Measurements from ENCODE around the gene CDSN. TPM values are rescaled to one million over a fixed set of nuclear protein-coding genes. Genes with fewer than 3 reads are reported as not detected.

The CDSN gene
- total and polyA plus RNA-seq, 2 of the 8 experiments (the other 6 are each of a cell fraction or from before 2014, with no cell fraction given): not detected

GRCh38 chr6:31114970-31115849, 5.0 kb downstream of the CDSN start:
- Histone ChIP-seq H3K79me2 (ENCODE audit: control insufficient read depth in 1 of 2, insufficient read depth in 2 of 2, low read length in 2 of 2) (no peaks in the 10 kb centered on the region), H3K9ac (replicated peaks in 1 of 4; ENCODE audit: extremely low read depth in 1 of 4, low read depth in 3 of 4, low read length in 3 of 4) (no peak overlapping the region), H4K91ac (replicated peaks; ENCODE audit: insufficient read length, low read length) (no peak overlapping the region), H3K27ac (ENCODE audit: low read depth, low read length) (no peak overlapping the region), H3K9me3 (ENCODE audit: insufficient read depth in 2 of 2, low read depth in 1 of 2, low read length in 1 of 2) (no peaks in the 10 kb centered on the region), H2BK15ac (ENCODE audit: low read length) (0 out of 2 replicates have a peak overlapping the region, but pooled peaks have one; percentile 61), H2BK5ac (ENCODE audit: low read depth, low read length) (no peak overlapping the region), H3K4ac (replicated peaks; ENCODE audit: insufficient read length, low read depth, low read length) (no peak overlapping the region), H3K79me1 (ENCODE audit: low read depth, low read length) (no peaks in the 10 kb centered on the region), H3K56ac (replicated peaks; ENCODE audit: insufficient read length, low read depth, low read length) (no peak overlapping the region), H4K5ac (ENCODE audit: insufficient read length, low read depth, low read length) (no peak overlapping the region), H3K4me2 (ENCODE audit: insufficient read depth in 1 of 2, low read depth in 2 of 2, low read length in 2 of 2) (no peak overlapping the region), H2AK5ac (ENCODE audit: low read depth, low read length) (no peak overlapping the region), H3K18ac (ENCODE audit: extremely low read depth, low read length) (peak overlapping the region; percentile 60), H3K27me3 (replicated peaks in 1 of 4; ENCODE audit: control insufficient read depth in 3 of 4, extremely low read depth in 1 of 4, insufficient read depth in 3 of 4, low read length in 3 of 4) (peaks cover 0 to 9% (median under 1%) of the 10 kb centered on the region in 4 experiments; a peak in 2 of 7 replicates), H3K36me3 (ENCODE audit: control insufficient read depth in 2 of 4, insufficient read depth in 4 of 4, low read length in 3 of 4) (no peaks in the 10 kb centered on the region), H4K20me1 (replicated peaks in 1 of 2; ENCODE audit: control insufficient read depth in 1 of 2, insufficient read depth in 2 of 2, low read length in 2 of 2) (no peaks in the 10 kb centered on the region), H2BK20ac (ENCODE audit: low read length) (peak overlapping the region; percentile 7; the same call in 1 of the 2 replicates), H4K8ac (ENCODE audit: extremely low read depth, insufficient read depth, low read length) (no peak overlapping the region), H2BK120ac (replicated peaks; ENCODE audit: low read depth, low read length) (no peak overlapping the region), H3K14ac (ENCODE audit: insufficient read length) (no peak overlapping the region), H3K23ac (ENCODE audit: insufficient read length) (no peak overlapping the region), H3K23me2 (ENCODE audit: low read depth, low read length) (no peaks in the 10 kb centered on the region; the same call in 1 of the 2 replicates), H3K4me1 (replicated peaks in 1 of 4; ENCODE audit: control insufficient read depth in 3 of 4, insufficient read depth in 4 of 4, low read length in 3 of 4) (peaks cover 0 to 19% (median 9%) of the 10 kb centered on the region in 4 experiments; a peak in 6 of 7 replicates), H2AFZ (ENCODE audit: low read length) (peak overlapping the region; percentile 76; the same call in 1 of the 2 replicates), H2BK12ac (ENCODE audit: low read depth, low read length) (peak overlapping the region; percentile 62; the same call in 1 of the 2 replicates), H3K4me3 (ENCODE audit: extremely low read depth in 1 of 4, insufficient read depth in 2 of 4, low read depth in 3 of 4, low read length in 4 of 4) (no peak overlapping the region)
- CTCF ChIA-PET (ENCODE audit: partially characterized antibody): interaction anchor here (0.7 to 10.6 kb wide), 11 partner anchors 13 to 282 kb away, joined by 3 to 187 read pairs (median 4); no protein-coding TSS in a partner anchor
- WGBS, 2 experiments (ENCODE audit: extremely low coverage in 1 of 2, insufficient coverage in 1 of 2, insufficient read length in 1 of 2, insufficient replicate concordance in 2 of 2, low coverage in 1 of 2, low lambda C conversion rate in 2 of 2, missing lambda C conversion rate in 1 of 2): 82% methylated on average over 7 of the region's 9 CpGs; no CpG with 5 or more reads in 1 of the 2 experiments
- TF ChIP-seq, protein P1, sequence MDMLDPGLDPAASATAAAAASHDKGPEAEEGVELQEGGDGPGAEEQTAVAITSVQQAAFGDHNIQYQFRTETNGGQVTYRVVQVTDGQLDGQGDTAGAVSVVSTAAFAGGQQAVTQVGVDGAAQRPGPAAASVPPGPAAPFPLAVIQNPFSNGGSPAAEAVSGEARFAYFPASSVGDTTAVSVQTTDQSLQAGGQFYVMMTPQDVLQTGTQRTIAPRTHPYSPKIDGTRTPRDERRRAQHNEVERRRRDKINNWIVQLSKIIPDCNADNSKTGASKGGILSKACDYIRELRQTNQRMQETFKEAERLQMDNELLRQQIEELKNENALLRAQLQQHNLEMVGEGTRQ (IDR thresholded peaks at IDR 0.05; ENCODE audit: low read length): no peak
- peak in 2 of 3 experiments; percentile 12 to 35; a peak in 1 of 4 replicates for TF ChIP-seq CTCF (IDR thresholded peaks at IDR 0.05; ENCODE audit: control extremely low read depth in 1 of 3, insufficient read depth in 1 of 3, low read depth in 1 of 3, low read length in 3 of 3)
- peak in 1 of 2 experiments; percentile 27; a peak in 3 of 4 replicates for TF ChIP-seq RAD21 (IDR thresholded peaks at IDR 0.05 in 1 of 2, conservative IDR thresholded peaks at IDR 0.05 in 1 of 2; ENCODE audit: low read depth in 2 of 2, low read length in 2 of 2)
- no peak for TF ChIP-seq CBX8 (IDR thresholded peaks at IDR 0.05; ENCODE audit: borderline replicate concordance, low read depth, low read length)
- no peak for TF ChIP-seq CEBPB (IDR thresholded peaks at IDR 0.05; ENCODE audit: low read depth, low read length)
- no peak for TF ChIP-seq BCL11A (IDR thresholded peaks at IDR 0.05; ENCODE audit: low read depth in 2 of 2, low read length in 2 of 2)
- FAIRE-seq: peak; percentile 72
- POLR2A ChIA-PET (ENCODE audit: partially characterized antibody): interaction anchor here (1.0 to 68.5 kb wide), 4 partner anchors 9 to 53 kb away, joined by 3 to 2251 read pairs (median 4); partner anchors contain the start of genes CCHCR1, POU5F1, PSORS1C2 and TCF19
- DNase-seq (ENCODE audit: low read depth in 1 of 2, low spot score in 2 of 2): no peak

All from H1 (cell line).